OCI-LY1 (cell line): ENCODE results near the gene STAM.

Experiments used
- H2AFZ ChIP-seq: fragments of 200-600 bp; sonication (generic), shearing (Covaris generic); 2 replicates; pipeline ENCODE4 v1.6.0; 2014; ENCODE audit warnings: antibody characterized with exemption, mild to moderate bottlenecking, low read length
- H3F3A ChIP-seq: fragments of 200-600 bp; sonication (generic), shearing (Covaris generic); 2 replicates; pipeline ENCODE4 v1.6.0; 2014; ENCODE audit warnings: mild to moderate bottlenecking, antibody characterized with exemption, low read length, moderate library complexity; ENCODE audit not compliant: insufficient read depth
- H3K27ac ChIP-seq: fragments of 200-600 bp; sonication (generic); 2 replicates; pipeline ENCODE4 v1.5.1; 2014; ENCODE audit warnings: low read length, mixed run types, mild to moderate bottlenecking, low read depth; ENCODE audit not compliant: poor library complexity, severe bottlenecking
- H3K27me3 ChIP-seq: fragments of 200-600 bp; sonication (generic); 2 replicates; pipeline ENCODE4 v1.6.0; 2014; ENCODE audit warnings: antibody characterized with exemption, mild to moderate bottlenecking, low read length, moderate library complexity; ENCODE audit not compliant: insufficient read depth
- H3K36me3 ChIP-seq: fragments of 200-600 bp; sonication (generic); 2 replicates; pipeline ENCODE4 v1.6.1; 2014; ENCODE audit warnings: mild to moderate bottlenecking, antibody characterized with exemption, low read length, moderate library complexity, mixed read lengths; ENCODE audit not compliant: insufficient read depth
- H3K4me1 ChIP-seq: fragments of 200-600 bp; sonication (generic); 2 replicates; pipeline ENCODE4 v1.5.1; 2014; ENCODE audit warnings: mild to moderate bottlenecking, low read length, moderate library complexity; ENCODE audit not compliant: insufficient read depth, severe bottlenecking
- H3K4me2 ChIP-seq: fragments of 200-600 bp; sonication (generic), shearing (Covaris generic); 2 replicates; pipeline ENCODE4 v1.6.1; 2014; ENCODE audit warnings: low read length
- H3K4me3 ChIP-seq: fragments of 200-600 bp; sonication (generic); 2 replicates; pipeline ENCODE4 v1.5.1; 2014; ENCODE audit warnings: low read length, low read depth, mild to moderate bottlenecking, mixed read lengths; ENCODE audit not compliant: poor library complexity, severe bottlenecking
- H3K79me2 ChIP-seq: fragments of 200-600 bp; shearing (Covaris generic); 2 replicates; pipeline ENCODE4 v1.6.1; 2016; ENCODE audit warnings: mixed run types, low read length, mixed read lengths; ENCODE audit not compliant: insufficient read depth
- H3K9ac ChIP-seq: fragments of 200-600 bp; sonication (generic), shearing (Covaris generic); 2 replicates; pipeline ENCODE4 v1.6.1; 2014; ENCODE audit warnings: mild to moderate bottlenecking, low read length, mixed read lengths
- H3K9me2 ChIP-seq: fragments of 200-600 bp; sonication (generic), shearing (Covaris generic); 2 replicates; pipeline ENCODE4 v1.6.1; 2014; ENCODE audit warnings: low read depth, mild to moderate bottlenecking, low read length, mixed read lengths
- H3K9me3 ChIP-seq: fragments of 200-600 bp; shearing (Covaris generic); 2 replicates; pipeline ENCODE4 v1.6.1; 2014; ENCODE audit warnings: low read length, mixed read lengths
- H4K20me1 ChIP-seq: fragments of 200-600 bp; sonication (generic), shearing (Covaris generic); 2 replicates; pipeline ENCODE4 v1.6.0; 2016; ENCODE audit warnings: mild to moderate bottlenecking, low read length; ENCODE audit not compliant: insufficient read depth
- EZH2 ChIP-seq: fragments of 200-600 bp; sonication (generic), shearing (Covaris generic); IDR thresholded peaks from 2 replicates; pipeline ENCODE4 v1.8.0; 2017; ENCODE audit warnings: borderline replicate concordance, mixed run types, mild to moderate bottlenecking, antibody characterized with exemption, low read length, moderate library complexity, mixed read lengths
- TF ChIP-seq, protein P1 (sequence below): fragments of 200-600 bp; sonication (generic), shearing (Covaris generic); IDR thresholded peaks from 2 replicates; pipeline ENCODE4 v1.5.1; 2017; ENCODE audit warnings: mild to moderate bottlenecking, antibody characterized with exemption, low read length, moderate library complexity, mixed read lengths

STAM gene

DNA sequence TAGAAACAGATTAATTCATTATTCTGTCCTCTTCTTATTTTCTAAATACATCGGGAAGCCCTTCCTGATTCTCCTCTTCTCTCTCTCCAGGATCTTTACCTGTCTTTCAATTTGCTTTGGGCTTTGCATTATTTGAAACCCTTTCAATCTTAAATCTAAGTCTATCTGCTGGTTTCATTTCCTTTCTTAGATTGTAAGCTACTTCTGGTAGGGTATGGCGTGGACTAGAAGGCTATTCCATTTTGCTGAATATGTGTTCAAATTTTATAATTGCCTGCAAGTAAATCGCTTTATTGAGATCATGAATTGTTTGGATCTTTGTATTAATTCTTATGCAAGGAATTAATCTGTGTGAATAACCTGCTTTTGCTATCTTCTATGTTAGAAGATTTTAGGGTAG lies 11.1 kb downstream of the STAM start:
- Histone ChIP-seq H3K4me3 (no peak overlapping the region), H3K27ac (no peak overlapping the region), H3K79me2 (peaks cover 85% of the 10 kb centered on the region), H2AFZ (no peak overlapping the region), H3K9ac (no peak overlapping the region), H4K20me1 (no peaks in the 10 kb centered on the region), H3K4me1 (no peaks in the 10 kb centered on the region), H3K4me2 (no peak overlapping the region), H3K36me3 (peaks cover 29% of the 10 kb centered on the region), H3K9me3 (peaks cover 15% of the 10 kb centered on the region), H3K9me2 (no peaks in the 10 kb centered on the region), H3K27me3 (no peaks in the 10 kb centered on the region), H3F3A (no peaks in the 10 kb centered on the region)
- TF ChIP-seq, protein P1, sequence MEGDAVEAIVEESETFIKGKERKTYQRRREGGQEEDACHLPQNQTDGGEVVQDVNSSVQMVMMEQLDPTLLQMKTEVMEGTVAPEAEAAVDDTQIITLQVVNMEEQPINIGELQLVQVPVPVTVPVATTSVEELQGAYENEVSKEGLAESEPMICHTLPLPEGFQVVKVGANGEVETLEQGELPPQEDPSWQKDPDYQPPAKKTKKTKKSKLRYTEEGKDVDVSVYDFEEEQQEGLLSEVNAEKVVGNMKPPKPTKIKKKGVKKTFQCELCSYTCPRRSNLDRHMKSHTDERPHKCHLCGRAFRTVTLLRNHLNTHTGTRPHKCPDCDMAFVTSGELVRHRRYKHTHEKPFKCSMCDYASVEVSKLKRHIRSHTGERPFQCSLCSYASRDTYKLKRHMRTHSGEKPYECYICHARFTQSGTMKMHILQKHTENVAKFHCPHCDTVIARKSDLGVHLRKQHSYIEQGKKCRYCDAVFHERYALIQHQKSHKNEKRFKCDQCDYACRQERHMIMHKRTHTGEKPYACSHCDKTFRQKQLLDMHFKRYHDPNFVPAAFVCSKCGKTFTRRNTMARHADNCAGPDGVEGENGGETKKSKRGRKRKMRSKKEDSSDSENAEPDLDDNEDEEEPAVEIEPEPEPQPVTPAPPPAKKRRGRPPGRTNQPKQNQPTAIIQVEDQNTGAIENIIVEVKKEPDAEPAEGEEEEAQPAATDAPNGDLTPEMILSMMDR = no peak
- TF ChIP-seq EZH2 = no peak

DNA sequence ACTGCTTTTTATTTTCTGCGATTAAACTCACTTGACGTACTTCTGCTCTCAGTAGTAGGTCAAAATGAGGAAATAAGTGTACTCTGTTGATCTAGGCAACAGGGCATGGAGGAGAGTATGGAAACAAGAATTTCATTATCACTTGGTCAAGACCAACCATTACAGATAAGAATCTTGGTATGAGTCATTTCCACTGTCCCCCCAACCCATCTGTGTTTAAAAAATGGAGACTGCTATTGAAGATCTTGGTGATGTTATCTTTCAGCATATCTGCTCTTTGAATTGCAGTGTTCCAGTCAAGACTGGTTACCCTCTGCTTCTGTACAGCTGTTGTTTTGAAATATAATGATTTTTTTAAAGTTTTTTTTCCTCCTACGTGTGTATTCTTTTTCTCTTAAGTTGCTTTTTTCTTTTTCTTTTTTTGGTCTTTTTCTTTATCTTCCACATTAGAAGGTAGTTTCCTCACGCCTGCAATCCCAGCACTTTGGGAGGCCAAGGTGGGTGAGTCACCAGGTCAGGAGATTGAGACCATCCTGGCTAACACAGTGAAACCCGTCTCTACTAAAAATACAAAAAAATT lies 11.7 kb downstream of the STAM start:
- H3K27ac ChIP-seq = no peak overlapping the region
- H3F3A ChIP-seq = no peaks in the 10 kb centered on the region
- H3K9ac ChIP-seq = no peak overlapping the region
- H3K27me3 ChIP-seq = no peaks in the 10 kb centered on the region
- H3K9me2 ChIP-seq = no peaks in the 10 kb centered on the region
- TF ChIP-seq, protein P1 = no peak
- no peak for TF ChIP-seq EZH2
- no peaks in the 10 kb centered on the region for H3K4me1 ChIP-seq
- H3K9me3 ChIP-seq = peaks cover 15% of the 10 kb centered on the region
- no peak overlapping the region for H2AFZ ChIP-seq
- H3K4me3 ChIP-seq = no peak overlapping the region
- H3K36me3 ChIP-seq = peaks cover 24% of the 10 kb centered on the region
- H4K20me1 ChIP-seq = no peaks in the 10 kb centered on the region
- peaks cover 84% of the 10 kb centered on the region for H3K79me2 ChIP-seq
- no peak overlapping the region for H3K4me2 ChIP-seq

DNA sequence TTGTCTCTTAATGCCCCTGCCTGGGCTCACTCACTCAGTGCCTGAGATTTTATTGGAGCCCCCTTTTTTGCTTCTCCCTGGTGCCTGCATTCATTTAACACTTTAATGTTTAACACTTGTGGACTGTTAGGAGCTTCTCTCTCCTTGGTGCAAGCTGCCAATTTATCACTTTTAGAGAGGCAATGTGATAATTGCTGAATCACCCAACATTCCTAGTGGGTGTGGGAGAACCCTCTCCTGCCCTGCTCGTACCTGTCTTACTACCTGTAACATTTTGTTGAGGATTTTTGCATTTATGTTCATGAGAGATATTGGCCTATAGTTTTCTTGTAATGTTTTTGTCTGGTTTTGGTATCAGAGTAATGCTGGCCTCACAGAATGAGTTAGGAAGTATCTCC lies 13.2 kb downstream of the STAM start:
- no peaks in the 10 kb centered on the region for H3K9me2 ChIP-seq
- no peak overlapping the region for H3K4me2 ChIP-seq
- H2AFZ ChIP-seq = no peak overlapping the region
- peaks cover 72% of the 10 kb centered on the region for H3K79me2 ChIP-seq
- H3K4me1 ChIP-seq = no peaks in the 10 kb centered on the region
- H3K4me3 ChIP-seq = no peak overlapping the region
- H4K20me1 ChIP-seq = no peaks in the 10 kb centered on the region
- TF ChIP-seq EZH2 = no peak
- TF ChIP-seq, protein P1 = no peak
- peaks cover 23% of the 10 kb centered on the region for H3K36me3 ChIP-seq
- no peak overlapping the region for H3K9ac ChIP-seq
- H3K27ac ChIP-seq = no peak overlapping the region
- no peaks in the 10 kb centered on the region for H3F3A ChIP-seq
- no peaks in the 10 kb centered on the region for H3K27me3 ChIP-seq
- peaks cover 12% of the 10 kb centered on the region for H3K9me3 ChIP-seq
